ENCODE data around the gene PRXL2B. TPM values are rescaled to one million over a fixed set of nuclear protein-coding genes. Genes with fewer than 3 reads are reported as not detected.
"Not testable (repeated sequence)": the region's sequence is repeated elsewhere in the genome, so short reads cannot be mapped to it uniquely, and the experiment has no call there.

PRXL2B gene
- total RNA-seq, 2 donors from 2014 or later: 20.3 to 25.8 TPM

- intact Hi-C loops (cut with DNase I): no loop called here
- Histone ChIP-seq H3K4me3 (no peak overlapping the region), H3K9me3 (no peaks in the 10 kb centered on the region), H3K27me3 (replicated peaks; ENCODE audit: insufficient read depth) (no peaks in the 10 kb centered on the region), H3K36me3 (no peaks in the 10 kb centered on the region), H3K27ac (no peak overlapping the region), H3K4me1 (replicated peaks) (no peaks in the 10 kb centered on the region)
- no peak for TF ChIP-seq POLR2A (IDR thresholded peaks at IDR 0.05)
- 67% methylated on average over 12 of the region's 18 CpGs for WGBS
- DNase-seq (ENCODE audit: low spot score): no peak
These were observed 23.4 kb upstream of the PRXL2B start for GRCh38 chr1:2563205-2563604.

GRCh38 chr1:2564006-2564814 is 22.4 kb upstream of the PRXL2B start:
- intact Hi-C loops (cut with DNase I): no loop called here
- no peaks in the 10 kb centered on the region for H3K36me3 ChIP-seq
- DNase-seq (ENCODE audit: low spot score): no peak
- H3K27me3 ChIP-seq (replicated peaks; ENCODE audit: insufficient read depth): no peaks in the 10 kb centered on the region
- no peaks in the 10 kb centered on the region for H3K4me1 ChIP-seq (replicated peaks)
- H3K4me3 ChIP-seq: no peak overlapping the region
- H3K27ac ChIP-seq: no peak overlapping the region
- H3K9me3 ChIP-seq: no peaks in the 10 kb centered on the region
- 75% methylated on average over 19 of the region's 20 CpGs for WGBS
- no peak for TF ChIP-seq POLR2A (IDR thresholded peaks at IDR 0.05)
- no peak for TF ChIP-seq CTCF (IDR thresholded peaks at IDR 0.05)

GRCh38 chr1:2564815-2565374 is 21.7 kb upstream of the PRXL2B start:
- no peak for TF ChIP-seq POLR2A (IDR thresholded peaks at IDR 0.05)
- no peak for TF ChIP-seq CTCF (IDR thresholded peaks at IDR 0.05)
- TF ChIP-seq POLR2AphosphoS5 (IDR thresholded peaks at IDR 0.05): no peak
- Histone ChIP-seq H3K4me1 (replicated peaks) (no peaks in the 10 kb centered on the region), H3K9me3 (no peaks in the 10 kb centered on the region), H3K27ac (no peak overlapping the region), H3K36me3 (no peaks in the 10 kb centered on the region), H3K27me3 (replicated peaks; ENCODE audit: insufficient read depth) (no peaks in the 10 kb centered on the region), H3K4me3 (no peak overlapping the region)
- intact Hi-C loops (cut with DNase I): no loop called here
- DNase-seq (ENCODE audit: low spot score): no peak
- 35% methylated on average over 13 of the region's 14 CpGs for WGBS

- H3K27ac ChIP-seq: no peak overlapping the region
- DNase-seq (ENCODE audit: low spot score): no peak
- H3K4me1 ChIP-seq (replicated peaks): no peaks in the 10 kb centered on the region
- no peaks in the 10 kb centered on the region for H3K9me3 ChIP-seq
- H3K27me3 ChIP-seq (replicated peaks; ENCODE audit: insufficient read depth): no peaks in the 10 kb centered on the region
- TF ChIP-seq POLR2A (IDR thresholded peaks at IDR 0.05) (no peak), POLR2AphosphoS5 (IDR thresholded peaks at IDR 0.05) (no peak), CTCF (IDR thresholded peaks at IDR 0.05) (no peak)
- WGBS: 75% methylated on average over 34 of the region's 34 CpGs
- H3K36me3 ChIP-seq: no peaks in the 10 kb centered on the region
- intact Hi-C loops (cut with DNase I): no loop called here
- no peak overlapping the region for H3K4me3 ChIP-seq
These were observed 20.2 kb upstream of the PRXL2B start for GRCh38 chr1:2566101-2567045.

GRCh38 chr1:2567083-2567679 is 19.4 kb upstream of the PRXL2B start:
- Histone ChIP-seq H3K27ac (no peak overlapping the region), H3K4me1 (replicated peaks) (no peaks in the 10 kb centered on the region), H3K9me3 (no peaks in the 10 kb centered on the region), H3K27me3 (replicated peaks; ENCODE audit: insufficient read depth) (no peaks in the 10 kb centered on the region), H3K4me3 (no peak overlapping the region), H3K36me3 (no peaks in the 10 kb centered on the region)
- 91% methylated on average over 16 of the region's 16 CpGs for WGBS
- intact Hi-C loops (cut with DNase I): no loop called here
- TF ChIP-seq CTCF (IDR thresholded peaks at IDR 0.05): no peak
- no peak for TF ChIP-seq POLR2A (IDR thresholded peaks at IDR 0.05)
- no peak for TF ChIP-seq POLR2AphosphoS5 (IDR thresholded peaks at IDR 0.05)
- no peak for DNase-seq (ENCODE audit: low spot score)

- H3K27me3 ChIP-seq (replicated peaks; ENCODE audit: insufficient read depth); H3K4me3 ChIP-seq; H3K27ac ChIP-seq; H3K9me3 ChIP-seq; DNase-seq (ENCODE audit: low spot score); H3K36me3 ChIP-seq; intact Hi-C loops (cut with DNase I); H3K4me1 ChIP-seq (replicated peaks): not testable (repeated sequence)
- WGBS: 22% methylated on average over 6 of the region's 17 CpGs
These were observed 18.3 kb upstream of the PRXL2B start for GRCh38 chr1:2568187-2568816.
